LNCaP clone FGC (cell line): Measurements from ENCODE around the gene WDFY1.

Experiments used
- DNase-seq: peaks from one replicate; pipeline ENCODE4 v3.0.0-alpha.2; 2011; ENCODE audit warnings: low read depth
- H3K4me3 ChIP-seq: 2 replicates; pipeline ENCODE4 v1.5.1; 2011; ENCODE audit warnings: mild to moderate bottlenecking, low read depth, low read length, control low read depth
- TF ChIP-seq, protein P1 (sequence below): IDR thresholded peaks from 2 replicates; pipeline ENCODE4 v1.5.1; 2012; ENCODE audit warnings: mild to moderate bottlenecking; ENCODE audit not compliant: control insufficient read depth, insufficient read depth; ENCODE audit errors: extremely low read depth

The WDFY1 gene

GRCh38 chr2:223832241-223832903, 112.8 kb downstream of the WDFY1 start:
- H3K4me3 ChIP-seq: no peak overlapping the region
- DNase-seq: no peak
- TF ChIP-seq, protein P1, sequence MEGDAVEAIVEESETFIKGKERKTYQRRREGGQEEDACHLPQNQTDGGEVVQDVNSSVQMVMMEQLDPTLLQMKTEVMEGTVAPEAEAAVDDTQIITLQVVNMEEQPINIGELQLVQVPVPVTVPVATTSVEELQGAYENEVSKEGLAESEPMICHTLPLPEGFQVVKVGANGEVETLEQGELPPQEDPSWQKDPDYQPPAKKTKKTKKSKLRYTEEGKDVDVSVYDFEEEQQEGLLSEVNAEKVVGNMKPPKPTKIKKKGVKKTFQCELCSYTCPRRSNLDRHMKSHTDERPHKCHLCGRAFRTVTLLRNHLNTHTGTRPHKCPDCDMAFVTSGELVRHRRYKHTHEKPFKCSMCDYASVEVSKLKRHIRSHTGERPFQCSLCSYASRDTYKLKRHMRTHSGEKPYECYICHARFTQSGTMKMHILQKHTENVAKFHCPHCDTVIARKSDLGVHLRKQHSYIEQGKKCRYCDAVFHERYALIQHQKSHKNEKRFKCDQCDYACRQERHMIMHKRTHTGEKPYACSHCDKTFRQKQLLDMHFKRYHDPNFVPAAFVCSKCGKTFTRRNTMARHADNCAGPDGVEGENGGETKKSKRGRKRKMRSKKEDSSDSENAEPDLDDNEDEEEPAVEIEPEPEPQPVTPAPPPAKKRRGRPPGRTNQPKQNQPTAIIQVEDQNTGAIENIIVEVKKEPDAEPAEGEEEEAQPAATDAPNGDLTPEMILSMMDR: no peak

- H3K4me3 ChIP-seq: no peak overlapping the region
- TF ChIP-seq, protein P1: no peak
- DNase-seq: no peak
Observed at GRCh38 chr2:223829128-223829527, 116.0 kb downstream of the WDFY1 start.

DNA sequence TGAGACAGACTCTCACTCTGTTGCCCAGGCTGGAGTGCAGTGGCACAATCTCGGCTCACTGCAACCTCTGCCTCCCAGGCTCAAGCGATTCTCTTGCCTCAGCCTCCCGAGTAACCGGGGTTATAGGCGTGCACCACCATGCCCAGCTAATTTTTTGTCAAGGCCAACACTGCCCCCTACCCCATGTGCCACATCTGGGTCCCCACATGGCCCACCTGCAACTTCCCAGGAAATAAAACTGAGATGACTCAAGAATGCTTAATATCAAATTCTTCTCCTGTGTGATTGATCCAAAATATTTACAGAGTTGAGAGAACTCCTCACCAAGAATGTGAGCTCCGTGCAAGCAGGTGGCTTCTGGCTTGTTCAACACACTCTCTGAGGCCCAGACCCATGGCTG, 116.8 kb downstream of the WDFY1 start:
- H3K4me3 ChIP-seq: no peak overlapping the region
- no peak for DNase-seq
- TF ChIP-seq, protein P1: no peak

GRCh38 chr2:223826995-223827394, 118.1 kb downstream of the WDFY1 start:
- H3K4me3 ChIP-seq: no peak overlapping the region
- DNase-seq: no peak
- TF ChIP-seq, protein P1: no peak
